GM19099 (cell line): ENCODE results near the gene PTGER3.

ENCODE experiments used
- POLR2A ChIP-seq: IDR thresholded peaks from 3 replicates; pipeline ENCODE4 v1.6.1; 2011; ENCODE audit warnings: low read depth; ENCODE audit not compliant: insufficient read length; ENCODE audit errors: extremely low read depth

PTGER3 gene

GRCh38 chr1:71071720-71072119 lies 24.1 kb upstream of the PTGER3 start:
- no peak for TF ChIP-seq POLR2A

- TF ChIP-seq POLR2A, result no peak
These were observed 21.0 kb upstream of the PTGER3 start for GRCh38 chr1:71068325-71069240.

GRCh38 chr1:71054791-71055190 lies 7.2 kb upstream of the PTGER3 start:
- no peak for TF ChIP-seq POLR2A

GRCh38 chr1:71054281-71054731 lies 6.7 kb upstream of the PTGER3 start:
- no peak for TF ChIP-seq POLR2A

GRCh38 chr1:71053758-71054157 lies 6.1 kb upstream of the PTGER3 start:
- TF ChIP-seq POLR2A, result no peak

GRCh38 chr1:71053146-71053545 lies 5.5 kb upstream of the PTGER3 start:
- TF ChIP-seq POLR2A, result no peak

- no peak for TF ChIP-seq POLR2A
These were observed 2.5 kb upstream of the PTGER3 start for GRCh38 chr1:71049951-71050598.

GRCh38 chr1:71046891-71047634 lies 553 bp downstream of the PTGER3 start:
- no peak for TF ChIP-seq POLR2A

- no peak for TF ChIP-seq POLR2A
These were observed 2.1 kb downstream of the PTGER3 start for GRCh38 chr1:71045463-71046028.

GRCh38 chr1:71044833-71045232 lies 2.8 kb downstream of the PTGER3 start:
- TF ChIP-seq POLR2A, result no peak

- no peak for TF ChIP-seq POLR2A
These were observed 4.6 kb downstream of the PTGER3 start for GRCh38 chr1:71043065-71043464.

- no peak for TF ChIP-seq POLR2A
These were observed 5.8 kb downstream of the PTGER3 start for GRCh38 chr1:71041806-71042205.

GRCh38 chr1:71039661-71040262 lies 7.9 kb downstream of the PTGER3 start:
- no peak for TF ChIP-seq POLR2A

- TF ChIP-seq POLR2A, result no peak
These were observed 8.7 kb downstream of the PTGER3 start for GRCh38 chr1:71038942-71039341.
